BLaER1 (cell line): Measurements from ENCODE around the gene SLC1A4.

ENCODE experiments used
- H3K27ac ChIP-seq: shearing (Covaris generic); formaldehyde crosslinking; 2 replicates; pipeline ENCODE4 v1.8.1; 2022
- H3K27me3 ChIP-seq: shearing (Covaris generic); formaldehyde crosslinking; 2 replicates; pipeline ENCODE4 v1.8.1; 2022
- H3K36me3 ChIP-seq: shearing (Covaris generic); formaldehyde crosslinking; 2 replicates; pipeline ENCODE4 v1.8.1; 2022
- H3K4me1 ChIP-seq: shearing (Covaris generic); formaldehyde crosslinking; 2 replicates; pipeline ENCODE4 v1.8.1; 2022
- H3K4me2 ChIP-seq: shearing (Covaris generic); formaldehyde crosslinking; 2 replicates; pipeline ENCODE4 v1.8.1; 2022
- H3K4me3 ChIP-seq: shearing (Covaris generic); formaldehyde crosslinking; 2 replicates; pipeline ENCODE4 v1.8.1; 2022
- H3K9ac ChIP-seq: shearing (Covaris generic); formaldehyde crosslinking; 2 replicates; pipeline ENCODE4 v1.8.1; 2022
- H3K9me3 ChIP-seq: shearing (Covaris generic); formaldehyde crosslinking; 2 replicates; pipeline ENCODE4 v1.8.1; 2022
- H4K20me1 ChIP-seq: shearing (Covaris generic); formaldehyde crosslinking; 2 replicates; pipeline ENCODE4 v1.8.1; 2022
- Cebpa-rat ChIP-seq: shearing (Covaris generic); IDR thresholded peaks from 2 replicates; pipeline ENCODE4 v1.8.1; 2022

Gene SLC1A4

GRCh38 chr2:64989126-64989981, at the start of gene SLC1A4:
SLC1A4 (plus strand) TSS chr2:64989399; CDS start chr2:64989644, 245 bp downstream.
- H4K20me1 ChIP-seq: peaks cover 39% of the 10 kb centered on the region; the same call in 1 of the 2 replicates
- no peaks in the 10 kb centered on the region for H3K27me3 ChIP-seq
- H3K4me3 ChIP-seq: peak within 1 kb of the TSS; percentile 81
- H3K9me3 ChIP-seq: no peaks in the 10 kb centered on the region
- H3K4me2 ChIP-seq: peak within 1 kb of the TSS; percentile 96
- peak within 1 kb of the TSS; percentile 83 for H3K9ac ChIP-seq
- H3K27ac ChIP-seq: peak within 1 kb of the TSS; percentile 95
- H3K4me1 ChIP-seq: peaks cover 49% of the 10 kb centered on the region
- TF ChIP-seq Cebpa-rat: peak; percentile 79
- H3K36me3 ChIP-seq: peaks cover 26% of the 10 kb centered on the region

- Histone ChIP-seq H3K4me2 (no peak overlapping the region), H3K27me3 (no peaks in the 10 kb centered on the region), H3K4me3 (no peak overlapping the region), H3K36me3 (no peaks in the 10 kb centered on the region), H3K9ac (no peak overlapping the region), H3K27ac (no peak overlapping the region), H4K20me1 (no peaks in the 10 kb centered on the region), H3K9me3 (no peaks in the 10 kb centered on the region), H3K4me1 (peaks cover 51% of the 10 kb centered on the region)
- no peak for TF ChIP-seq Cebpa-rat
These were observed 48.1 kb upstream of the SLC1A4 start for GRCh38 chr2:64941143-64941542.

- Histone ChIP-seq H3K36me3 (no peaks in the 10 kb centered on the region), H3K9me3 (no peaks in the 10 kb centered on the region), H3K27ac (no peak overlapping the region), H3K4me2 (0 out of 2 replicates have a peak overlapping the region, but pooled peaks have one; percentile 16), H3K9ac (no peak overlapping the region), H3K27me3 (no peaks in the 10 kb centered on the region), H3K4me3 (no peak overlapping the region), H4K20me1 (no peaks in the 10 kb centered on the region), H3K4me1 (peaks cover 57% of the 10 kb centered on the region)
- no peak for TF ChIP-seq Cebpa-rat
These were observed 47.4 kb upstream of the SLC1A4 start for GRCh38 chr2:64941801-64942200.

- H3K27me3 ChIP-seq: no peaks in the 10 kb centered on the region
- no peak for TF ChIP-seq Cebpa-rat
- H3K27ac ChIP-seq: no peak overlapping the region
- H4K20me1 ChIP-seq: no peaks in the 10 kb centered on the region
- H3K4me3 ChIP-seq: no peak overlapping the region
- no peaks in the 10 kb centered on the region for H3K9me3 ChIP-seq
- H3K36me3 ChIP-seq: no peaks in the 10 kb centered on the region
- H3K4me1 ChIP-seq: peaks cover 60% of the 10 kb centered on the region
- no peak overlapping the region for H3K4me2 ChIP-seq
- H3K9ac ChIP-seq: no peak overlapping the region
These were observed 46.5 kb upstream of the SLC1A4 start for GRCh38 chr2:64942693-64943092.

GRCh38 chr2:64943387-64944150, 45.6 kb upstream of the SLC1A4 start:
- no peak for TF ChIP-seq Cebpa-rat
- Histone ChIP-seq H3K4me1 (peaks cover 59% of the 10 kb centered on the region), H3K27me3 (no peaks in the 10 kb centered on the region), H4K20me1 (no peaks in the 10 kb centered on the region), H3K27ac (peak overlapping the region; percentile 95), H3K9ac (no peak overlapping the region), H3K4me2 (peak overlapping the region; percentile 86), H3K4me3 (no peak overlapping the region), H3K36me3 (no peaks in the 10 kb centered on the region), H3K9me3 (no peaks in the 10 kb centered on the region)

GRCh38 chr2:64944484-64944883, 44.7 kb upstream of the SLC1A4 start:
- H3K9me3 ChIP-seq: no peaks in the 10 kb centered on the region
- no peak overlapping the region; the same call in 1 of the 2 replicates for H3K9ac ChIP-seq
- no peaks in the 10 kb centered on the region for H3K27me3 ChIP-seq
- H3K4me1 ChIP-seq: peaks cover 58% of the 10 kb centered on the region
- H3K36me3 ChIP-seq: no peaks in the 10 kb centered on the region
- H3K4me3 ChIP-seq: no peak overlapping the region
- H3K4me2 ChIP-seq: peak overlapping the region; percentile 86
- no peak for TF ChIP-seq Cebpa-rat
- peak overlapping the region; percentile 95 for H3K27ac ChIP-seq
- no peaks in the 10 kb centered on the region for H4K20me1 ChIP-seq

- H4K20me1 ChIP-seq: no peaks in the 10 kb centered on the region
- no peaks in the 10 kb centered on the region for H3K9me3 ChIP-seq
- H3K4me1 ChIP-seq: peaks cover 63% of the 10 kb centered on the region
- H3K36me3 ChIP-seq: no peaks in the 10 kb centered on the region
- peak overlapping the region; percentile 81 for H3K9ac ChIP-seq
- H3K27ac ChIP-seq: peak overlapping the region; percentile 95
- H3K27me3 ChIP-seq: no peaks in the 10 kb centered on the region
- TF ChIP-seq Cebpa-rat: 0 out of 2 replicates have a peak, but pooled peaks have one; percentile 26
- H3K4me2 ChIP-seq: peak overlapping the region; percentile 86
- H3K4me3 ChIP-seq: peak overlapping the region; percentile 26; the same call in 1 of the 2 replicates
These were observed 43.0 kb upstream of the SLC1A4 start for GRCh38 chr2:64945973-64946768.

- Histone ChIP-seq H3K4me1 (peaks cover 66% of the 10 kb centered on the region), H3K4me2 (peak overlapping the region; percentile 86), H4K20me1 (no peaks in the 10 kb centered on the region), H3K9me3 (no peaks in the 10 kb centered on the region), H3K36me3 (no peaks in the 10 kb centered on the region), H3K27ac (peak overlapping the region; percentile 95), H3K4me3 (0 out of 2 replicates have a peak overlapping the region, but pooled peaks have one; percentile 26), H3K9ac (peak overlapping the region; percentile 81), H3K27me3 (no peaks in the 10 kb centered on the region)
- TF ChIP-seq Cebpa-rat: no peak
These were observed 42.4 kb upstream of the SLC1A4 start for GRCh38 chr2:64946769-64947247.

GRCh38 chr2:64947885-64948284, 41.3 kb upstream of the SLC1A4 start:
- H3K4me3 ChIP-seq: no peak overlapping the region
- no peak for TF ChIP-seq Cebpa-rat
- no peaks in the 10 kb centered on the region for H3K27me3 ChIP-seq
- H3K4me1 ChIP-seq: peaks cover 68% of the 10 kb centered on the region
- H3K9me3 ChIP-seq: no peaks in the 10 kb centered on the region
- peak overlapping the region; percentile 86 for H3K4me2 ChIP-seq
- no peak overlapping the region for H3K9ac ChIP-seq
- no peaks in the 10 kb centered on the region for H3K36me3 ChIP-seq
- no peaks in the 10 kb centered on the region for H4K20me1 ChIP-seq
- peak overlapping the region; percentile 95 for H3K27ac ChIP-seq
